Keratinocyte (primary cell): ENCODE results near the gene RBM17. TPM values are rescaled to one million over a fixed set of nuclear protein-coding genes. Genes with fewer than 3 reads are reported as not detected.

Source experiments
- DNase-seq: peaks from one replicate; pipeline ENCODE4 v3.0.0-alpha.2; 2011; ENCODE audit warnings: low read depth, missing footprints, low spot score
- FAIRE-seq: peaks from 2 replicates; lab custom pipeline; 2011; peaks lifted over from hg19 to GRCh38; lab: Jason Lieb, UNC
- H2AFZ ChIP-seq: 2 replicates; pipeline ENCODE4 v1.6.0; 2012; ENCODE audit warnings: low read length, control low read depth, inconsistent platforms; ENCODE audit not compliant: control insufficient read depth
- H3K27ac ChIP-seq: 2 replicates; pipeline ENCODE4 v1.5.1; 2011; ENCODE audit warnings: low read length; ENCODE audit not compliant: control insufficient read depth, insufficient read depth
- H3K27me3 ChIP-seq: 3 replicates; pipeline ENCODE4 v1.6.0; 2011; ENCODE audit warnings: low read length; ENCODE audit not compliant: control insufficient read depth, insufficient read depth; ENCODE audit errors: extremely low read depth
- H3K36me3 ChIP-seq, 2 experiments: 2 replicates in 1 of 2; 3 replicates in 1 of 2; pipeline ENCODE4 v1.5.1; 2011; ENCODE audit warnings: low read length in 2 of 2, mild to moderate bottlenecking in 1 of 2; ENCODE audit not compliant: control insufficient read depth in 2 of 2, insufficient read depth in 2 of 2; ENCODE audit errors: extremely low read depth in 1 of 2
- H3K4me1 ChIP-seq: 3 replicates; pipeline ENCODE4 v1.5.1; 2011; ENCODE audit warnings: low read length; ENCODE audit not compliant: control insufficient read depth, insufficient read depth; ENCODE audit errors: extremely low read depth
- H3K4me2 ChIP-seq: 3 replicates; pipeline ENCODE4 v1.6.0; 2011; ENCODE audit warnings: low read depth, low read length; ENCODE audit not compliant: control insufficient read depth, insufficient read depth; ENCODE audit errors: extremely low read depth
- H3K4me3 ChIP-seq, 3 experiments: fragments of 200-600 bp in 1 of 3; sonication (generic) in 1 of 3; 2 replicates in 2 of 3; 3 replicates in 1 of 3; pipeline ENCODE4 v1.5.1; 2011 to 2016; ENCODE audit warnings: low read length in 3 of 3, mild to moderate bottlenecking in 3 of 3, control low read depth in 2 of 3, inconsistent platforms in 1 of 3, low read depth in 1 of 3, mixed read lengths in 1 of 3, mixed run types in 1 of 3, moderate library complexity in 1 of 3; ENCODE audit not compliant: control insufficient read depth in 2 of 3, insufficient read depth in 2 of 3; ENCODE audit errors: extremely low read depth in 1 of 3
- H3K79me2 ChIP-seq: 2 replicates; pipeline ENCODE4 v1.6.0; 2012; ENCODE audit warnings: low read length; ENCODE audit not compliant: control insufficient read depth, insufficient read depth
- H3K9ac ChIP-seq: 3 replicates; pipeline ENCODE4 v1.6.0; 2011; ENCODE audit warnings: low read length; ENCODE audit not compliant: control insufficient read depth, insufficient read depth; ENCODE audit errors: extremely low read depth
- H3K9me1 ChIP-seq: 3 replicates; pipeline ENCODE4 v1.6.0; 2011; ENCODE audit warnings: low read length; ENCODE audit not compliant: control insufficient read depth, insufficient read depth; ENCODE audit errors: extremely low read depth
- H3K9me3 ChIP-seq: 2 replicates; pipeline ENCODE4 v1.5.1; 2012; ENCODE audit warnings: low read depth, low read length; ENCODE audit not compliant: control insufficient read depth
- H4K20me1 ChIP-seq: 3 replicates; pipeline ENCODE4 v1.6.0; 2011; ENCODE audit warnings: low read length; ENCODE audit not compliant: control insufficient read depth, insufficient read depth; ENCODE audit errors: extremely low read depth
- CTCF ChIP-seq, 3 experiments: IDR thresholded peaks in 1 of 3; conservative IDR thresholded peaks in 1 of 3; optimal IDR thresholded peaks in 1 of 3; 2 replicates in 2 of 3; 3 replicates in 1 of 3; pipeline versions ENCODE3 to v1.5.1; 2011; ENCODE audit warnings: low read length in 3 of 3, mild to moderate bottlenecking in 3 of 3, moderate library complexity in 2 of 3, control low read depth in 1 of 3, inconsistent platforms in 1 of 3; ENCODE audit not compliant: insufficient read depth in 2 of 3; ENCODE audit errors: extremely low read depth in 1 of 3
- EZH2 ChIP-seq: IDR thresholded peaks from one replicate; pipeline ENCODE4 v1.6.1; 2012; ENCODE audit warnings: inconsistent platforms, mild to moderate bottlenecking, low read length, moderate library complexity
- dilution Hi-C: fragments of 300-500 bp; cut with MboI; formaldehyde crosslinking; loops from one replicate; pipeline ENCODE4 v1.7.0; 2020; ENCODE audit warnings: low sequenced_read_pairs; ENCODE audit not compliant: extremely low pct_ligation_motif_present
- polyA plus RNA-seq, 5 experiments: library from polyadenylated mRNA; depleted of rRNA in 3 of 5; stranded (reverse) in 3 of 5; stranded (forward) in 1 of 5; unstranded in 1 of 5; fragments of >200 nt; gene quantifications; 1 replicate in 1 of 5; 2 replicates in 3 of 5; 3 replicates in 1 of 5; pipeline versions ENCODE4 v1.2.1 to v1.2.3, GENCODE V29; 2011 to 2012; ENCODE audit warnings: missing spikeins in 2 of 5, low read depth in 1 of 5, low replicate concordance in 1 of 5

The RBM17 gene
- polyA plus RNA-seq, 1 donor (not counting 4 experiments of a cell fraction or from before 2014, with no cell fraction given) = 54.8 TPM

DNA sequence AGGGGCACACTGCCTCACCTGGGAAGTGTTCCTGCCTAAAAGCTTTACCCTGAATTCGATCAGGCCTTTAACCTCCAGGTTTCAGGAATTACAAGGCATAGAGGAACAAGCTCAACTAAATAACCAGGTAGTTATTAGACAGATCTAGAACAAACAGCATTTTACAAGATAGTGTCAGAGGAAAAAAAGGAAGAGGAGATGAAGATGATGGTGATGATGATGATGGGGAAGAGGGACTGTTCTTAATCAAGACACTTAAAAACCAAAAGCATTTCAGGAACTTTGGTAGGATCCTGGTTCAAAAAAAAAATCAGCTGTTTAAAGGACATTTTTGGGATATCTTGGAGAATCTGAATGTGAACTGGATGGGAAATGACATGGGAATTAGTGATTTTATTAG, 11.5 kb downstream of the RBM17 start:
- Histone ChIP-seq H3K27ac (no peak overlapping the region), H3K79me2 (peaks cover 74% of the 10 kb centered on the region), H3K9ac (no peak overlapping the region), H3K27me3 (no peaks in the 10 kb centered on the region), H4K20me1 (peaks cover 11% of the 10 kb centered on the region), H3K4me3 (no peak overlapping the region), H3K4me2 (no peak overlapping the region), H3K9me3 (no peaks in the 10 kb centered on the region), H2AFZ (no peak overlapping the region), H3K4me1 (no peaks in the 10 kb centered on the region), H3K36me3 (peaks cover 12 to 21% of the 10 kb centered on the region in 2 experiments), H3K9me1 (no peaks in the 10 kb centered on the region)
- TF ChIP-seq EZH2 (no peak), CTCF (optimal IDR thresholded peaks at IDR 0.05 in 1 of 3, IDR thresholded peaks at IDR 0.05 in 1 of 3, conservative IDR thresholded peaks at IDR 0.05 in 1 of 3; ENCODE audit: extremely low read depth in 1 of 3, insufficient read depth in 2 of 3, low read length in 3 of 3) (no peak)
- FAIRE-seq (no peak), DNase-seq (no peak)
- dilution Hi-C loops = no loop called here

DNA sequence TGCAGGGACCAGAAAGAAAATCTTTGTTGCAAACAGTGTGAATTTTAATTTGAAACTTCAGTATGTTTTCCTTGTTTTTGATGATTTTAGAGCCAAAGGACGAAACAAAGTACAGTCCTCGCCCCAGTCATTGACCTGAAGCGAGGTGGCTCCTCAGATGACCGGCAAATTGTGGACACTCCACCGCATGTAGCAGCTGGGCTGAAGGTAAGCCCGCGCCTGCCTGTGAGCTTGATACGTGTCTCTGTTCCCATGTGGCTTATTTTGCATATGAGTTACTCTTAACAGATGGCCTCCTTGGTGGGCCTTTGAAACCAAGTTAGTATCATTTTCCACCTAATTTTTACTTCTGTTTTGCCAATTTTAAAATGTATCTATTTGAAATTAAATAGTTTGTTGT, 12.3 kb downstream of the RBM17 start:
- Histone ChIP-seq H3K27me3 (no peaks in the 10 kb centered on the region), H3K9me1 (no peaks in the 10 kb centered on the region), H3K9me3 (no peaks in the 10 kb centered on the region), H3K36me3 (peaks cover 12 to 21% of the 10 kb centered on the region in 2 experiments), H3K4me1 (no peaks in the 10 kb centered on the region), H3K9ac (no peak overlapping the region), H3K4me2 (no peak overlapping the region), H3K4me3 (no peak overlapping the region), H4K20me1 (peaks cover 3% of the 10 kb centered on the region), H3K79me2 (peaks cover 66% of the 10 kb centered on the region), H3K27ac (no peak overlapping the region), H2AFZ (no peak overlapping the region)
- FAIRE-seq = no peak
- dilution Hi-C loops = no loop called here
- no peak for DNase-seq
- no peak for TF ChIP-seq CTCF (optimal IDR thresholded peaks at IDR 0.05 in 1 of 3, IDR thresholded peaks at IDR 0.05 in 1 of 3, conservative IDR thresholded peaks at IDR 0.05 in 1 of 3; ENCODE audit: extremely low read depth in 1 of 3, insufficient read depth in 2 of 3, low read length in 3 of 3)
- no peak for TF ChIP-seq EZH2
